ENCODE data around the gene TPGS1.

Gene TPGS1

DNA sequence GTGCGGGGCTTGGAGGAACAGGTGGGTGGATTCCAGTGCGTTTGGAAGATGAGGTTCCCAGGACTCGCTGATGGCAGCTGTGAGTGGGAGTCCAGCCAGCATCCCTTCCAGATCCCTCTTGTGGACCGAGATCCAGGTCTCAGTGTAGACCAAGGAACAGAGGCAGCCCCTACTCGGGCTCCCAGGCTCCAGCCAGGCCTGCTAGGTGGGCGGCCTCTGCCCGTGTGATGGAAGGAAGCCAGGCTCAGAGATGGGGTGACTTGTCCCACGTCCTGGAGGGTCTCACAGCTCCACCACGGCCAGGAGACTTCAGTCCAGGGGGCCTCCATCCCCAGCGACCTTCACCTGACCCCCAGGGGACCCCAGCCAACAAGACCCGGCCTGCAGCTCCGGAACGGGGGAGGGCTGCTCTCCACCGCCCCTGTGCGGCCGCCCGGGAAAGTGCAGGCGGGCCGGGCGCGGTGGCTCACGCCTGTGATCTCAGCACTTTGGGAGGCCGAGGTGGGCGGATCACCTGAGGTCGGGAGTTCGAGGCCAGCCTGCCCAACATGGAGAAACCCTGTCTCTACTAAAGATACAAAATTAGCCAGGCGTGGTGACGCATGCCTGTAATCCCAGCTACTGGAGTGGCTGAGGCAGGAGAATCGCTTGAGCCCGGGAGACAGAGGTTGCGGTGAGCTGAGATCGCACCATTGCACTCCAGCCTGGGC lies 11.7 kb upstream of the TPGS1 start:
- DNase-seq (ENCODE audit: low read depth in 2 of 2) = peak in 1 of 2 donors; percentile 30

DNA sequence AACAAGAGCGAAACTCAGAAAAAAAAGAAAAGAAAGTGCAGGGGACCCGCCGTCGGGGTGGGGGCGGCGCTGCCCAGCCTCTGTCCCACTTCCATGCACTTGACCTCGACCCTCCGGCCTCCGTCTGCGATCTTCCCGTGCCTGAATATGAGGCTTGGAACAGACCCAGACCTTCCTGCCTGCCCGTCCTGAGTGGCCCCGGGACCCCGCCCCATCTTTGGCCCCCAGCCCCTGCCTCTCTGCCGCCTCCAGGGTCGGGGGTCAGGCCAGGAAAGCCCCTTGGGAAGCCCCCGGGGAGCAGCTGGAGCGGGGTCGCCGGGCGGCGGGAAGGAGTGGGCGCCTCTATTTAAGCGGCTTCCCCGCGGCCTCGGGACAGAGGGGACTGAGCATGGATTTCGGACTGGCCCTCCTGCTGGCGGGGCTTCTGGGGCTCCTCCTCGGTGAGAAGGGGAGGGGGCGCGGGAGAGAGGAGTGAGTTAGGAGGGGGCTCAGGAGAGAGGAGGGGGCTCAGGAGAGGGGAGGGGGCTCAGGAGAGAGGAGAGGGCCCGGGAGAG lies 11.1 kb upstream of the TPGS1 start, which contains the start of gene MADCAM1:
Gene MADCAM1, plus strand, starts transcription at position 375 of the 554 bp plus-strand sequence. Its CDS starts 14 bp downstream, at position 389.
- no peak for DNase-seq (ENCODE audit: low read depth in 2 of 2)

DNA sequence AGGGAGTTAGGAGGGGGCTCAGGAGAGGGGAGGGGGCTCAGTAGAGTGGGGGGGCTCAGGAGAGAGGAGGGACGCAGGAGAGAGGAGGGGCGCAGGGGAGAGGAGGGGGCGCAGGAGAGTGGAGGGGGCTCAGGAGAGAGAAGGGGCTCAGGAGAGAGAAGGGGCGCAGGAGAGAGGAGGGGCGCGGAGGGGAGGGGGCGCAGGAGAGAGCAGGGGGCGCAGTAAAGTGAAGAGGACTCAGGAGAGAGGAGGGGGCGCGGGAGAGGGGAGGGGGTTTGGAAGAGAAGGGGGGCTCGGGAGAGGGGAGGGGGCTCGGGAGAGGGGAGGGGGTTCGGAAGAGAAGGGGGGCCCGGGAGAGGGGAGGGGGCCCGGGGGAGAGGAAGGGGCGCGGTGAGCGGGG lies 10.3 kb upstream of the TPGS1 start:
- no peak for DNase-seq (ENCODE audit: low read depth in 2 of 2)

DNA sequence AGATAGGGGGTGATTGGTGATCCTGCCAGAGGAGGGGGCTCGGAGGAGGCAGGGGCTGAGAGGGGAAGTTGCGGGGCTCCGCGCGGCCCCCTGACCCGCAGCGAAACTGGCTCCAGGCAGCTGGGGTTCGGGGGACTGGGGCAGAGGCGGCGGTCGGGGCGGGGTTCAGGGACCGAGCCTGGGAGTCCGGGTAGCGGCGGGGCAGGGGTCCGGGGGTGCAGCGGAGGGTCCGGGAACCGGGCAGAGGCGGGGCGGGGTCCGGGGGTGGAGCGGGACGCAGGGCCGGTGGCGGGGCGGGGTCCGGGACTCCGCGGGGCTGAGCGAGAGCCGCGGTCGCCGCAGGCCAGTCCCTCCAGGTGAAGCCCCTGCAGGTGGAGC lies 9.8 kb upstream of the TPGS1 start:
- DNase-seq (ENCODE audit: low read depth in 2 of 2) = no peak

DNA sequence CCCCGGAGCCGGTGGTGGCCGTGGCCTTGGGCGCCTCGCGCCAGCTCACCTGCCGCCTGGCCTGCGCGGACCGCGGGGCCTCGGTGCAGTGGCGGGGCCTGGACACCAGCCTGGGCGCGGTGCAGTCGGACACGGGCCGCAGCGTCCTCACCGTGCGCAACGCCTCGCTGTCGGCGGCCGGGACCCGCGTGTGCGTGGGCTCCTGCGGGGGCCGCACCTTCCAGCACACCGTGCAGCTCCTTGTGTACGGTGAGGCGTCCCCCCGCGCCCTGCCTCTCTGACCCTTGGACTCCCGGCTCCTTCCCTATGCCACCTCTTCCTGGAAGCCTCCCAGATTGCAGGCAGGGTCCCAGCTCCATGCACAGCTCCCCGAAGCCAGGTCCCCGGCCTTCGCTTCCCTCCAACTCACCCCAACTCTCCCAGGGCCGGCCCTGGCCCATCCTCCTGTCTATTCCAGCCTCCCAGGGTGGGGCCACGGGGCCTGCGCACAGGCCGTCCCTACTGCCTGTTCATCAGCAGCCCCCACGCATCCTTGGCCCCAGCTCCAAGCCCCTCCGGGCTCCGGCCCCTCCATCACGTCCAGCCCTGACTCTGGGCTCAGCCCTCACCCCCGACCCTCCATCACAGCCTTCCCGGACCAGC lies 9.3 kb upstream of the TPGS1 start:
- DNase-seq (ENCODE audit: low read depth in 2 of 2) = no peak

DNA sequence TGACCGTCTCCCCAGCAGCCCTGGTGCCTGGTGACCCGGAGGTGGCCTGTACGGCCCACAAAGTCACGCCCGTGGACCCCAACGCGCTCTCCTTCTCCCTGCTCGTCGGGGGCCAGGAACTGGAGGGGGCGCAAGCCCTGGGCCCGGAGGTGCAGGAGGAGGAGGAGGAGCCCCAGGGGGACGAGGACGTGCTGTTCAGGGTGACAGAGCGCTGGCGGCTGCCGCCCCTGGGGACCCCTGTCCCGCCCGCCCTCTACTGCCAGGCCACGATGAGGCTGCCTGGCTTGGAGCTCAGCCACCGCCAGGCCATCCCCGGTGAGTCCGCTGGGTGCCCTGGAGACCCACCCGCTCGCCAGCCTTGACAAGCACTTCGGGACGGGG lies 8.8 kb upstream of the TPGS1 start:
- DNase-seq (ENCODE audit: low read depth in 2 of 2) = no peak

DNA sequence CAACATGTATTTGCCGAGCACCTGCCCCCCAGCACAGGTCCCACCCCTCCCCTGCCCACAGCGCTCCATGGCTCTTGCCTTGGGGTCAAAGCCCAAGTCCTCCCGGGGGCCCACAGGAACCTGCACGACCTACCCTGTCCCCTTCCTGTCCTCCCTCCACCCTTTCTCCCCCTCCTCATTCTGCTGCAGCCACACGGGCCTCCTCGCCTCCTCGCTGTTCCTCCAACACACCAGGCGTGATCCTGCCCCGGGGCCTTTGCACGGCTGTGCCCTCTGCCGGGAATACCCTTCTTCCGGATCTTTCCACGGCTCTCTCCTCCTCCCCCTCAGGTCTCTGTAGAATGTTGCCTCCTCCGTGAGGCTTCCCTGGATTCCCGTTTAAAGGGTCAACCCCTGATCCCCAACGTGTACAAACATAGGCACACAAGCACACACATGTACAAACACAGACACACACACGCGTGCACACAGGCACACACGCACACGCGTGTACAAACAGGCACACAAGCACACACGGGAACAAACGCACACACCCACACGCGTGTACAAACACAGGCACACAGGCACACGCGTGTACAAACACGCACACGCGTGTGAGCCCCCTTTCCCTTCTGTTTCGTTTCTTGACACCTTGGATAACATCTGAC lies 8.2 kb upstream of the TPGS1 start:
- no peak for DNase-seq (ENCODE audit: low read depth in 2 of 2)

DNA sequence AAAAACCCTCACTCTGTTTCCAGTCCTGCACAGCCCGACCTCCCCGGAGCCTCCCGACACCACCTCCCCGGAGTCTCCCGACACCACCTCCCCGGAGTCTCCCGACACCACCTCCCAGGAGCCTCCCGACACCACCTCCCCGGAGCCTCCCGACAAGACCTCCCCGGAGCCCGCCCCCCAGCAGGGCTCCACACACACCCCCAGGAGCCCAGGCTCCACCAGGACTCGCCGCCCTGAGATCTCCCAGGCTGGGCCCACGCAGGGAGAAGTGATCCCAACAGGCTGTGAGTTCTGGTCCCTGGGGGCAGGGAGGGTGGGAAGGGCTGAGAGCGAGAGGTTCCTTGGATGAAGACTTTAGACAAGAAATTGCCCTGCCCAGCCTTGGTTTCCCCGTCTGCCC lies 5.7 kb upstream of the TPGS1 start:
- DNase-seq (ENCODE audit: low read depth in 2 of 2) = no peak

DNA sequence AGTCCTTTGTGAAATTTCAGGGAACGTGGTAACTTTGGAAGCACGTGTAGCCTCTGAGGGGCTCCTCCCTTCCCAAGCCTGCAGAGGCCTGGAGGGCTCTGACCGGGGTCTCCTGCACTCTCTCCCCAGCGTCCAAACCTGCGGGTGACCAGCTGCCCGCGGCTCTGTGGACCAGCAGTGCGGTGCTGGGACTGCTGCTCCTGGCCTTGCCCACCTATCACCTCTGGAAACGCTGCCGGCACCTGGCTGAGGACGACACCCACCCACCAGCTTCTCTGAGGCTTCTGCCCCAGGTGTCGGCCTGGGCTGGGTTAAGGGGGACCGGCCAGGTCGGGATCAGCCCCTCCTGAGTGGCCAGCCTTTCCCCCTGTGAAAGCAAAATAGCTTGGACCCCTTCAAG lies 2.7 kb upstream of the TPGS1 start:
- no peak for DNase-seq (ENCODE audit: low read depth in 2 of 2)

DNA sequence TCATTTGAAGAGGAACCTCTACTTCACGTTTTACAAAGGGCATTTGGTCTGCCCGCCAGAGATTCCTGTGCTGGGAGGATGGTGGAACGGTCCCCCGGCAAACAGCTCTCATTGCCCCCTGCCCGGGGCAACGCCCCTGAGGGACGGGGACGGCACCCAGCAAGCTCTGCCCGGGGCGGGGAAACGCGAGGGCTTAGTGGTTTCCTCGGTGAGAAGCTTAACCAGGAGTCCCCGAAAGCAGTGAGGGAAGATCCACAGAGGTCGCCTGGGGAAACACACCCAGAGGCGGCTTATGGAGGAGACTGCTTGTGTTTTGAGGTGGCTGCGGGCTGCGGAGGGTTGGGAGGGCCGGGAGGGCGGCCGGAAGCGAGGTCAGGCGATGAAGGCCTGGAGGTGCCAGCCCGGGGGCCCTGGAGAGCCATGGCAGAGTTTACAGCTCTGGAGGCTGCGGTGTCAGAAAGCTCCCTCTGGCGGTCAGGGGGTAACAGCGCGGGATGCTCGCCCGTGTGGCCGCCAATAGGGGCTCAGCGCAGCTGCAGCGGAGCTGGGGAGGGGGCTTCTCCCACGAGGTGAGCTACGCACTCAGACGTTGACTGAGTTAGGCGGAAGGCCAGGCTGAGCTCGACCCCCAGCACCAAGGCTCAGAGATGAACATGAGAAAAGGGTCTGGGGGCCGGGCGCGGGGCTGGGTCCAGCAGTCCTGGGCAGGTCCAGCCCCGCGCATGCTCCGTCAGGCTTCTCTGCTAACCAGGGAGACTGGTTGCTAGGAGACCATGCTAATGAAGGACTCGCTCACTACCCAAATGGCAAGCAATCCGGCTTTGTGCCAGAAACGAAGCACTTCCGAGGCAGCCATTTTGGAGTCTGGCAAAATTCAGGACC lies 652 bp upstream of the TPGS1 start:
- peak; percentile 82 to 89 for DNase-seq (ENCODE audit: low read depth in 2 of 2)

DNA sequence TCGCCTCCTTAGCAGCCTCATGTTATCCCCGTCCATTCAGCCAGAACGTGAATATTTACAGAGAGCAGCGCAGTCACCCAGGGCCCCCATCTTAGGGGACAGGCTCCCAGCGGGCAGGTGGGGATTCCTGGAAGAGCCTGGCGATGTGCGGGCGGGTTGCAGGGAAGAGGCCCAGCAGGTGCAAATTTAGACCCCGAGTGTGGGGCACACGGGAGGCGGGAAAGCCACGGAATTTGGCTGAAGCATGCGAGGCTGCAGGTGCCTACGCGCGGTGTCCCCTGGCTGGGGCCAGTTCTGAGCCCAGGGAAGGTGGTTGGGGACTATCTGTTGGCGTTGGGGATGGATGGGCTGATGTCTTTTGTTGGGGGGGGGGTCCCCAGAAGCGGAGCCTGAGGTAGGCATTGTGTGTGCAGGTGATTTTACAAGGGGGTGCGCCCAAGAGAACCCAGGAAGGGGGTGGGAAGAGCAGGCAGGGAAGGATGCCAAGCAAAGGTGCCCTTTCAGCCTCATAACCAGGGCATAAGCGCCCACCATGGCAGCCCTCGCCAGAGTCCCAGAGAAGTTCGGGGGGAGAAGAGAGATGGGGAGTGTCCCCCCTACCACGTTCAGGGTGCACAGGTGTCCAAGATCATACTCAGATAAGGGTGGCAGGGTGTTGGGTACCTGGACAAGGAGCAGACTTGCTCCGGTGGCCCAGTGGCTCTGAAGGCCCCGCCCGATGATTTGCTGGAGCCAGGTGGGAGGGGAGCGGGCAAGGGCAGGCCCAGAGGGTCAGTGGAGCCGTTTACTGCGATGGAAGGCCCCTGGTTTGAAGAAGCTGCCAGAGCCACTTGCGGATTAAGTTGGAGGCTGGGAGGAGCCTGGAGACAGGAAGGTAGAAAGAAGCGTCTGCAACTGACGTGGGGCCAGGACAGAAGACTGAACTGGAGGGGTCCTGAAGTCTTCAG lies 1.2 kb downstream of the TPGS1 start:
- DNase-seq (ENCODE audit: low read depth in 2 of 2) = no peak

DNA sequence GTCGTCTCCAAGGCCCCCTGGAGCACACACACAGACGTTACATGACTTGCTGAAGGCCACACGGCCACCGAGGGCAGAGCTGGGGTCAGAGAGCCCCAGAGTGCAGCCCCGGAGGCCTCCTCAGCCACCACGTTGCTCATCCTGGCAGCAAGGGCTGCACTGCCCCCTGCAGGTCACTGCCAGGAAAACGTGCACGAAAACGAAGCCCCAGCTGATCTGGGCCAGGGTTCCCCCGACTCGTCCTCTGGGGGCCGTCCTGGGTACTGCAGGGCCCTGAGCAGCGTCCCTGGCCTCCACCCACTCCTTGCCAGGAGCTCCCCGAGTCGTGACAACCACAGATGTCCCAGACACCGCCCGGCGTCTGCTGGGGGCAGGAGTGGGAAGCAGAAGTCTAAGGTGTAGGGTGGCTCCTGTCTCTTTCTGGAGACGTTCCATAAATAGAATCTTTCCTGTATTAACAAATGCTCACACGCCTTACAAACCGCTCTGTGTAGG lies 3.4 kb downstream of the TPGS1 start:
- peak; percentile 87 to 94 for DNase-seq (ENCODE audit: low read depth in 2 of 2)

DNA sequence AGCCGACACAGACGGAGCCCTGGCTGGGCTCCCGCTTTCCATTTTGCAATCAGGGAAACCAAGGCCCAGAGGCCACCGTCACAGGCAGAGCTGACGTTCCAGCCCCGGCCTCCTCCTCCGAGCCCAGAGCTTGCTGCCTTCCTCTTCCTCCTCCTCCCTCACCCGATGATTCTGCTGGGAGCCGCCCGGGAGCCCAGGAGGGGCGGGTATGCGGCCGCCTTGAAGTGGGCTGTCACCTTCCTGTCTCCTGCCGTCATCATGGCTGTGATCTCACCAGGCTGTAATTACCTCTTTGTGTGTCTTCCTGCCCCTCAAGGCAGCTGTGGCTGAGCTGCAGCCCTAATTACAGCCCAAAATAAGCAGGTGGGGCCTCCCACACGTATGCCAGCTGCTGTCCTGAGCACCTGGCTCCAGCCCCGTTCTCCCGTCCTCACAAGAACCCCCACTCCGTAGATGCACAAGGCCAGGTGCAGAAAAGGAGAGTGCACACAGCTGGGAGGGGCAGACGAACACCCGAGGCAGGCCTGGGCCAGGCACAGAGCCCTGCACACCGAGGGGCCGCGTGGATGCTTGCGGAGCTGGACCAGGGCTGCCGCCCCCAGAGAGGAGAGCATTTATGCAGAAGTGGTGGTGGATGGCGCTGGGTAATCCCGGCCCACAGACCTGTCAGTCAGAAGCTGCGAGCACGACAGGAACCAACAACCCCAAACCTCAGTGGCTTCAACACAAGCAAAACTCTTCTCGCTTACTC lies 4.0 kb downstream of the TPGS1 start:
- DNase-seq (ENCODE audit: low read depth in 2 of 2) = peak; percentile 43 to 55

DNA sequence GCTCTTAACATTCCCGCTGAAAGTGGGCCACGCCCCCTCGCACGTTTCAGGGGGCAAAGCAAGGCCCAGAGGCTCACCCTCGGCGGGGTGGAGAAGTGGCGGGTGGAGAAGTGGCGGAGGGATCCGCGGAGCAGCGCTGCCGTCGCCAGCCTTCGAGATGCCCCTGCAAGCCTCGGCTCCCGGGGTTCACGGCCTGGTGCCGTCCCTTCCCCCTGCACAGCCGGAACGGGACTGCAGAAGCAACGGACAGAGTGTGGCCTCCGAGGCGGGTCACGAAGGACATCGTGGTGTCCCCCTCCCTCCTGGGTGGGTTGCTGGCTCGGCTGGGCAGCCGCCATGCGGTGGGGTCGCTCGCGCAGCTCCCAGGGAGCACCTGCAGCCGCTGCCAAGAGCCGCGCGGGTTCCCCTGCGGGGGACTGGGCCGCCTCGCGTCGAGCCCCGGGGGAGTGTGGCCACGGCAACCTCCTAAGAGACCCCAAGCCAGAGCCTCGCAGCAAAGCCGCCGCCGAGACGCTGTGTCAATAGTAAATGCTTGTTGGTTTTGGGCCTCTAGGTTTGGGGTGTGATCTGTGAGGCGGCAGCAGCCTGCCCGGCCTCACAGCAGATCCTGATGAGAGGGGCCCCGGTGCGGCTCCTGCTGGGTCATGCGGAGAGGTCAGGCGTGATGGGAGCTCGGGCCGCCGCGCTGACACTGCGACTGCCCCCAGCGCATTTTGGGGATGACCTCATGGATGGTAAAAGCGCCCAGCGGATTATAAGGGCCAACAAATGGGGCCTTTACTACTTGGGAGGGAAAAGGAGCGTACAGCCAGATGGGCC lies 5.5 kb downstream of the TPGS1 start:
- no peak for DNase-seq (ENCODE audit: low read depth in 2 of 2)

DNA sequence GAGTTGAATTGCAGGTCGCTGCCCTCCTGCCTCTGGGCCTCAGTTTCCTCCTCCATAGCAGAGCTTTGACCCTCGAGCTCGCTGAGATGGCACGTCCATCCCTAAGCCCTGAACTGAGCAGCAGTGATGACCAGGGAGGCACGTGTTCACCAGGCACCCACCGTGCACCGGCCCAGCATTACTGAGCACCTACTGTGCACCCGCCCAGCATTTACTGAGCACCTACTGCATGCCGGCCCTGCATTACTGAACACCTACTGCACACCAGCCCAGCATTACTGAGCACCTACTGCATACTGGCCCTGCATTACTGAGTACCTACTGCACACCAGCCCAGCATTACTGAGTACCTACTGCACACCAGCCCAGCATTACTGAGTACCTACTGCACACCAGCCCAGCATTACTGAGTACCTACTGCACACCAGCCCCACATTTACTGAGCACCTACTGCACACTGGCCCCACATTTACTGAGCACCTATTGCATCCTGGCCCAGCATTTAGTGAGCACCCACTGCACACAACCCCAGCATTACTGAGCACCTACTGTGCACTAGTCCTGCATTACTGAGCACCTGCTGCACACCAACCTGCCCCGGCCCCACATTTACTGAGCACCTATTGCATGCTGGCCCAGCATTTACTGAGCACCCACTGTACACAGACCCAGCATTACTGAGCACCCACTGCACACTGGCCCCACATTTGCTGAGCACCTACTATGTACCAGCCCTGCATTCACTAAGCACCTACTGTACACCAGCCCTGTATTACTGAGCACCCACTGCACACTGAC lies 6.3 kb downstream of the TPGS1 start:
- no peak for DNase-seq (ENCODE audit: low read depth in 2 of 2)

DNA sequence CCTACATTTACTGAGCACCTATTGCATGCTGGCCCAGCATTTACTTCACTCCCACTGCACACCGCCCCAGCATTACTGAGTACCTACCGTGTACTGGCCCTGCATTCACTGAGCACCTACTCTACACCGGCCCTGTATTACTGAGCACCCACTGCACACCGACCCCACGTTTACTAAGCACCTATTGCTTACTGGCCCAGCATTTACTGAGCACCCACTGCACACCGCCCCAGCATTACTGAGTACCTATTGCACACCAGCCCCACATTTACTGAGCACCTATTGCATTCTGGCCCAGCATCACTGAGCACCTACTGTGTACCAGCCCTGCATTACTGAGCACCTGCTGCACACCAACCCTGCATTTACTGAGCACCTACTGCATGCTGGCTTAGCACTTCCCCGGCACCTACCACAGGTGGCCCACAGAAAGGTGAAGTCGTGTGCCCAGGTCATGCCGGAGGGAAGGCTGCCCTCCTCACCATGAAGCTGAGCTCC lies 6.9 kb downstream of the TPGS1 start:
- no peak for DNase-seq (ENCODE audit: low read depth in 2 of 2)

DNA sequence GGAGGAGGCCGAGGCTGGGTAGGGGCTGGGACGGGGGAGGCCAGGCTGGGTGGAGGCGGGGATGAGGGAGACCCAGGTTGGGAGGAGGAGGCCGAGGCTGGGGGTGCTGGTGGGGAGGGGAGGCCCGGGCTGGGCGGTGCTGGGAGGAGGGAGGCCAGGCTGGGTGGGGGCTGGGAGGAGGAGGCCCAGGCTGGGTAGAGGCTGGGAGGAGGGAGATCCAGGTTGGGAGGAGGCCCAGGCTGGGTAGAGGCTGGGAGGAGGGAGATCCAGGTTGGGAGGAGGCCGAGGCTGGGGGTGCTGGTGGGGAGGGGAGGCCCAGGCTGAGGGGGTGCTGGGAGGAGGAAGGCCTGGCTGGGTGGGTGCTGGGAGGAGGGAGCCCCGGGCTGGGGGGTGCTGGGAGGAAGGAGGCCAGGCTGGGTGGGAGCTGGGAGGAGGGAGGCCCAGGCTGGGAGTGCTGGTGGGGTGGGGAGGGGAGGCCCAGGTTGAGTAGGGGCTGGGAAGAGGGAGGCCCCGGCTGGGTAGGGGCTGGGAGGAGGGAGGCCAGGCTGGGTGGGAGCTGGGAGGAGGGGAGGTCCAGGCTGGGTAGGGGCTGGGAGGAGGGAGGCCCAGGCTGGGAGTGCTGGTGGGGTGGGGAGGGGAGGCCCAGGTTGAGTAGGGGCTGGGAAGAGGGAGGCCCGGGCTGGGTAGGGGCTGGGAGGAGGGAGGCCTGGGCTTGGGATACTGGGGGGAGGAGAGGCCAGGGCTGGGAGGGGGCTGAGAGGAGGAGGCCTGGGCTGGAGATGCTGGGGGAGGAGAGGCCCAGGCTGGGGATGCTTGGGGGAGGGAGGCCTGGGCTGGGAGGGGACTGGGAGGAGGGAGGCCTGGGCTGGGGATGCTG lies 10.7 kb downstream of the TPGS1 start:
- no peak for DNase-seq (ENCODE audit: low read depth in 2 of 2)

All from activated CD4-positive, alpha-beta T cell treated with anti-CD3 and anti-CD28 coated beads for 24 hours (primary cell).